ENCODE results near the gene TAF7. TPM values are rescaled to one million over a fixed set of nuclear protein-coding genes. Genes with fewer than 3 reads are reported as not detected.

Gene TAF7
- total and polyA plus RNA-seq, 9 of the 15 experiments (the other 6 are each of a cell fraction or from before 2014, with no cell fraction given): 51.6 to 116 (median 73.3) TPM

DNA sequence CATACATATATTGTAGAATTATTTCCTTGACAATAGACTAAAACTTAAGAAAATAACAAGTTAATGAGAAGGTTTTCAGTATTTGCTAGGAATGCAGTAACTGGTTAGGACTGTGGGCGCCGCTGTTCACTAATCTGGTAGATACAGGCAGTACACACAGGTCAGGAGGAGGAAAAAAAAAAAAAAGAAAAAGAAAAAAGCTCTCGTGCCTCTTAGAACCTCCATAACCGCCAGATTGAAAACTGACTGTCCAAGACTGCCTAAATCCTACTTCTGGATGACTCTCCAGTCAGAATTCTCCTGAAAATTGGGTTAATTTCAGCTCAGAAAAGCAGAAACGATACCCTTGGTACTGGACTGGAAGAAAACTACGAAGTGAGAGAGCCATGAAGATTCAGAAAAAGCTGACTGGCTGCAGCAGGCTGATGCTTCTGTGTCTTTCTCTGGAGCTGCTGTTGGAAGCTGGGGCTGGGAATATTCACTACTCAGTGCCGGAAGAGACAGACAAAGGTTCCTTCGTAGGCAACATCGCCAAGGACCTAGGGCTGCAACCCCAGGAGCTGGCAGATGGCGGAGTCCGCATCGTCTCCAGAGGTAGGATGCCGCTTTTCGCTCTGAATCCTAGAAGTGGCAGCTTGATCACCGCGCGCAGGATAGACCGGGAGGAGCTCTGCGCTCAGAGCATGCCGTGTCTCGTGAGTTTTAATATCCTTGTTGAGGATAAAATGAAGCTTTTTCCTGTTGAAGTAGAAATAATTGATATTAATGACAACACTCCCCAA is 9.9 kb upstream of the TAF7 start, which contains the start of gene PCDHGA1:
Gene PCDHGA1 (plus strand): TSS at position 216 of the 782 bp plus-strand sequence.
- no peak within 1 kb of the TSS for H3K9ac ChIP-seq (ENCODE audit: insufficient read depth in 1 of 2, low read depth in 2 of 2, low read length in 2 of 2)
- H3K9me3 ChIP-seq (replicated peaks; ENCODE audit: control insufficient read depth, insufficient read depth, low read depth, low read length): no peaks in the 10 kb centered on the region
- no peak within 1 kb of the TSS for H3K27ac ChIP-seq (ENCODE audit: extremely low read depth, low read depth, low read length)
- peak within 1 kb of the TSS; percentile 11; the same call in 1 of the 2 replicates for H2AFZ ChIP-seq (ENCODE audit: low read depth, low read length)
- BruUV-seq (replicated peaks): no TSS peak
- peak; percentile 55 for ATAC-seq
- FAIRE-seq: peak; percentile 11
- TF ChIP-seq SMC3 (conservative IDR thresholded peaks at IDR 0.05; ENCODE audit: insufficient read depth, low read depth, low read length) (0 out of 2 replicates have a peak, but pooled peaks have one; percentile 9), RAD21 (CRISPR knock-in tag; conservative IDR thresholded peaks at IDR 0.05 in 1 of 2, IDR thresholded peaks at IDR 0.05 in 1 of 2) (peak in 1 of 2 experiments; percentile 24; a peak in 1 of 4 replicates), RBM39 (optimal IDR thresholded peaks at IDR 0.05; ENCODE audit: low read depth, low read length) (no peak), ZNF384 (IDR thresholded peaks at IDR 0.05; ENCODE audit: low read depth, low read length) (peak; percentile 89), CTCF (IDR thresholded peaks at IDR 0.05 in 2 of 3, conservative IDR thresholded peaks at IDR 0.05 in 1 of 3; ENCODE audit: insufficient read depth in 2 of 3, low read depth in 1 of 3, low read length in 3 of 3) (peak; percentile 49 to 65 (median 55); a peak in 5 of 6 replicates)
- TF ChIP-seq, protein P1, sequence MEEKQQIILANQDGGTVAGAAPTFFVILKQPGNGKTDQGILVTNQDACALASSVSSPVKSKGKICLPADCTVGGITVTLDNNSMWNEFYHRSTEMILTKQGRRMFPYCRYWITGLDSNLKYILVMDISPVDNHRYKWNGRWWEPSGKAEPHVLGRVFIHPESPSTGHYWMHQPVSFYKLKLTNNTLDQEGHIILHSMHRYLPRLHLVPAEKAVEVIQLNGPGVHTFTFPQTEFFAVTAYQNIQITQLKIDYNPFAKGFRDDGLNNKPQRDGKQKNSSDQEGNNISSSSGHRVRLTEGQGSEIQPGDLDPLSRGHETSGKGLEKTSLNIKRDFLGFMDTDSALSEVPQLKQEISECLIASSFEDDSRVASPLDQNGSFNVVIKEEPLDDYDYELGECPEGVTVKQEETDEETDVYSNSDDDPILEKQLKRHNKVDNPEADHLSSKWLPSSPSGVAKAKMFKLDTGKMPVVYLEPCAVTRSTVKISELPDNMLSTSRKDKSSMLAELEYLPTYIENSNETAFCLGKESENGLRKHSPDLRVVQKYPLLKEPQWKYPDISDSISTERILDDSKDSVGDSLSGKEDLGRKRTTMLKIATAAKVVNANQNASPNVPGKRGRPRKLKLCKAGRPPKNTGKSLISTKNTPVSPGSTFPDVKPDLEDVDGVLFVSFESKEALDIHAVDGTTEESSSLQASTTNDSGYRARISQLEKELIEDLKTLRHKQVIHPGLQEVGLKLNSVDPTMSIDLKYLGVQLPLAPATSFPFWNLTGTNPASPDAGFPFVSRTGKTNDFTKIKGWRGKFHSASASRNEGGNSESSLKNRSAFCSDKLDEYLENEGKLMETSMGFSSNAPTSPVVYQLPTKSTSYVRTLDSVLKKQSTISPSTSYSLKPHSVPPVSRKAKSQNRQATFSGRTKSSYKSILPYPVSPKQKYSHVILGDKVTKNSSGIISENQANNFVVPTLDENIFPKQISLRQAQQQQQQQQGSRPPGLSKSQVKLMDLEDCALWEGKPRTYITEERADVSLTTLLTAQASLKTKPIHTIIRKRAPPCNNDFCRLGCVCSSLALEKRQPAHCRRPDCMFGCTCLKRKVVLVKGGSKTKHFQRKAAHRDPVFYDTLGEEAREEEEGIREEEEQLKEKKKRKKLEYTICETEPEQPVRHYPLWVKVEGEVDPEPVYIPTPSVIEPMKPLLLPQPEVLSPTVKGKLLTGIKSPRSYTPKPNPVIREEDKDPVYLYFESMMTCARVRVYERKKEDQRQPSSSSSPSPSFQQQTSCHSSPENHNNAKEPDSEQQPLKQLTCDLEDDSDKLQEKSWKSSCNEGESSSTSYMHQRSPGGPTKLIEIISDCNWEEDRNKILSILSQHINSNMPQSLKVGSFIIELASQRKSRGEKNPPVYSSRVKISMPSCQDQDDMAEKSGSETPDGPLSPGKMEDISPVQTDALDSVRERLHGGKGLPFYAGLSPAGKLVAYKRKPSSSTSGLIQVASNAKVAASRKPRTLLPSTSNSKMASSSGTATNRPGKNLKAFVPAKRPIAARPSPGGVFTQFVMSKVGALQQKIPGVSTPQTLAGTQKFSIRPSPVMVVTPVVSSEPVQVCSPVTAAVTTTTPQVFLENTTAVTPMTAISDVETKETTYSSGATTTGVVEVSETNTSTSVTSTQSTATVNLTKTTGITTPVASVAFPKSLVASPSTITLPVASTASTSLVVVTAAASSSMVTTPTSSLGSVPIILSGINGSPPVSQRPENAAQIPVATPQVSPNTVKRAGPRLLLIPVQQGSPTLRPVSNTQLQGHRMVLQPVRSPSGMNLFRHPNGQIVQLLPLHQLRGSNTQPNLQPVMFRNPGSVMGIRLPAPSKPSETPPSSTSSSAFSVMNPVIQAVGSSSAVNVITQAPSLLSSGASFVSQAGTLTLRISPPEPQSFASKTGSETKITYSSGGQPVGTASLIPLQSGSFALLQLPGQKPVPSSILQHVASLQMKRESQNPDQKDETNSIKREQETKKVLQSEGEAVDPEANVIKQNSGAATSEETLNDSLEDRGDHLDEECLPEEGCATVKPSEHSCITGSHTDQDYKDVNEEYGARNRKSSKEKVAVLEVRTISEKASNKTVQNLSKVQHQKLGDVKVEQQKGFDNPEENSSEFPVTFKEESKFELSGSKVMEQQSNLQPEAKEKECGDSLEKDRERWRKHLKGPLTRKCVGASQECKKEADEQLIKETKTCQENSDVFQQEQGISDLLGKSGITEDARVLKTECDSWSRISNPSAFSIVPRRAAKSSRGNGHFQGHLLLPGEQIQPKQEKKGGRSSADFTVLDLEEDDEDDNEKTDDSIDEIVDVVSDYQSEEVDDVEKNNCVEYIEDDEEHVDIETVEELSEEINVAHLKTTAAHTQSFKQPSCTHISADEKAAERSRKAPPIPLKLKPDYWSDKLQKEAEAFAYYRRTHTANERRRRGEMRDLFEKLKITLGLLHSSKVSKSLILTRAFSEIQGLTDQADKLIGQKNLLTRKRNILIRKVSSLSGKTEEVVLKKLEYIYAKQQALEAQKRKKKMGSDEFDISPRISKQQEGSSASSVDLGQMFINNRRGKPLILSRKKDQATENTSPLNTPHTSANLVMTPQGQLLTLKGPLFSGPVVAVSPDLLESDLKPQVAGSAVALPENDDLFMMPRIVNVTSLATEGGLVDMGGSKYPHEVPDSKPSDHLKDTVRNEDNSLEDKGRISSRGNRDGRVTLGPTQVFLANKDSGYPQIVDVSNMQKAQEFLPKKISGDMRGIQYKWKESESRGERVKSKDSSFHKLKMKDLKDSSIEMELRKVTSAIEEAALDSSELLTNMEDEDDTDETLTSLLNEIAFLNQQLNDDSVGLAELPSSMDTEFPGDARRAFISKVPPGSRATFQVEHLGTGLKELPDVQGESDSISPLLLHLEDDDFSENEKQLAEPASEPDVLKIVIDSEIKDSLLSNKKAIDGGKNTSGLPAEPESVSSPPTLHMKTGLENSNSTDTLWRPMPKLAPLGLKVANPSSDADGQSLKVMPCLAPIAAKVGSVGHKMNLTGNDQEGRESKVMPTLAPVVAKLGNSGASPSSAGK (IDR thresholded peaks at IDR 0.05): no peak
- WGBS (ENCODE audit: insufficient coverage, low coverage, missing lambda C conversion rate): 35% methylated on average over 21 of the region's 21 CpGs
- no peaks in the 10 kb centered on the region for H3K79me2 ChIP-seq (ENCODE audit: control insufficient read depth, insufficient read depth, low read length)
- no peak within 1 kb of the TSS for H3K4me2 ChIP-seq (ENCODE audit: insufficient read depth, low read length)
- in situ Hi-C loops (cut with MboI) (no loop called here), intact Hi-C loops (cut with micrococcal nuclease) (no loop called here)
- no peaks in the 10 kb centered on the region for H3K9me1 ChIP-seq (ENCODE audit: control insufficient read depth, insufficient read depth, low read length)
- no peaks in the 10 kb centered on the region for H3K36me3 ChIP-seq (ENCODE audit: control insufficient read depth, insufficient read depth, low read length)
- peaks cover 0 to 6% of the 10 kb centered on the region in 2 experiments; a peak in 3 of 5 replicates for H3K27me3 ChIP-seq (ENCODE audit: control insufficient read depth in 2 of 2, insufficient read depth in 2 of 2, low read length in 2 of 2)
- H3K4me1 ChIP-seq (replicated peaks in 1 of 2; ENCODE audit: control insufficient read depth in 2 of 2, insufficient read depth in 2 of 2, low read length in 2 of 2): no peaks in the 10 kb centered on the region; a peak in 1 of 5 replicates
- DNase-seq (ENCODE audit: extremely low read depth in 1 of 4, low spot score in 3 of 4): peak; percentile 24 to 45 (median 28)
- no peaks in the 10 kb centered on the region for H4K20me1 ChIP-seq (replicated peaks; ENCODE audit: control insufficient read depth, insufficient read depth, low read length)
- CTCF ChIA-PET (ENCODE audit: low intra/inter-chr PET ratio): interaction anchor here (0.6 to 1.4 kb wide), 3 partner anchors 53 to 288 kb away, joined by 3 to 5 read pairs (median 3); partner anchors contain the start of gene DIAPH1
- POLR2A ChIA-PET: interaction anchor here (0.6 to 2.1 kb wide), 3 partner anchors 9 to 12 kb away, joined by 3 to 14 read pairs (median 4); partner anchors contain the start of gene TAF7
- 0 out of 2 replicates have a peak within 1 kb of the TSS, but pooled peaks have one; percentile 5 for H3K4me3 ChIP-seq
